Measurements from ENCODE around the gene RERE. TPM values are rescaled to one million over a fixed set of nuclear protein-coding genes. Genes with fewer than 3 reads are reported as not detected.

RERE gene
- total RNA-seq, 3 donors from 2014 or later, result 99.5 to 204 (median 174) TPM

GRCh38 chr1:8651236-8651890, 166.1 kb downstream of the RERE start:
- no peaks in the 10 kb centered on the region for H3K9me3 ChIP-seq
- peaks cover 9% of the 10 kb centered on the region for H3K4me1 ChIP-seq (ENCODE audit: low read depth)
- no peak overlapping the region for H3K4me3 ChIP-seq
- DNase-seq (no peak), ATAC-seq (no peak)
- no peak for TF ChIP-seq CTCF (IDR thresholded peaks at IDR 0.05)
- H3K36me3 ChIP-seq (ENCODE audit: low read depth), result no peaks in the 10 kb centered on the region
- intact Hi-C loops (cut with DNase I, micrococcal nuclease), result no loop called here

GRCh38 chr1:8649875-8650274, 167.6 kb downstream of the RERE start:
- ATAC-seq, result no peak
- DNase-seq, result no peak
- Histone ChIP-seq H3K4me3 (no peak overlapping the region), H3K4me1 (ENCODE audit: low read depth) (peaks cover 9% of the 10 kb centered on the region), H3K9me3 (no peaks in the 10 kb centered on the region), H3K36me3 (ENCODE audit: low read depth) (no peaks in the 10 kb centered on the region)
- intact Hi-C loops (cut with DNase I, micrococcal nuclease), result no loop called here
- no peak for TF ChIP-seq CTCF (IDR thresholded peaks at IDR 0.05)

GRCh38 chr1:8649027-8649426, 168.4 kb downstream of the RERE start:
- no peak overlapping the region for H3K4me3 ChIP-seq
- no peaks in the 10 kb centered on the region for H3K9me3 ChIP-seq
- ATAC-seq, result no peak
- no peak for DNase-seq
- H3K4me1 ChIP-seq (ENCODE audit: low read depth), result peaks cover 9% of the 10 kb centered on the region
- no peaks in the 10 kb centered on the region for H3K36me3 ChIP-seq (ENCODE audit: low read depth)
- no peak for TF ChIP-seq CTCF (IDR thresholded peaks at IDR 0.05)
- intact Hi-C loops (cut with DNase I, micrococcal nuclease), result no loop called here

GRCh38 chr1:8646996-8647395, 170.4 kb downstream of the RERE start:
- no peak for TF ChIP-seq CTCF (IDR thresholded peaks at IDR 0.05)
- DNase-seq (no peak), ATAC-seq (no peak)
- no peaks in the 10 kb centered on the region for H3K36me3 ChIP-seq (ENCODE audit: low read depth)
- peaks cover 9% of the 10 kb centered on the region for H3K4me1 ChIP-seq (ENCODE audit: low read depth)
- no peaks in the 10 kb centered on the region for H3K9me3 ChIP-seq
- H3K4me3 ChIP-seq, result no peak overlapping the region
- intact Hi-C loops (cut with DNase I, micrococcal nuclease), result no loop called here

GRCh38 chr1:8646189-8646588, 171.3 kb downstream of the RERE start:
- no peak for TF ChIP-seq CTCF (IDR thresholded peaks at IDR 0.05)
- Histone ChIP-seq H3K4me1 (ENCODE audit: low read depth) (peaks cover under 1% of the 10 kb centered on the region), H3K4me3 (no peak overlapping the region), H3K36me3 (ENCODE audit: low read depth) (no peaks in the 10 kb centered on the region), H3K9me3 (no peaks in the 10 kb centered on the region)
- ATAC-seq (no peak), DNase-seq (no peak)
- intact Hi-C loops (cut with DNase I, micrococcal nuclease), result no loop called here

All from mucosa of descending colon (tissue), 3 donors.